Neural progenitor cell (in vitro differentiated cells): Measurements from ENCODE around the gene SMIM35. TPM values are rescaled to one million over a fixed set of nuclear protein-coding genes. Genes with fewer than 3 reads are reported as not detected.

Source experiments
- DNase-seq: peaks from one replicate; pipeline ENCODE4 v3.0.0-alpha.2; 2016; ENCODE audit warnings: low spot score
- H2AFZ ChIP-seq: fragments of 200-600 bp; sonication (generic); replicated peaks from 2 replicates; pipeline ENCODE4 v1.6.1; 2016; ENCODE audit warnings: antibody characterized with exemption
- H3F3A ChIP-seq: fragments of 200-600 bp; sonication (generic); 2 replicates; pipeline ENCODE4 v1.6.1; 2016; ENCODE audit warnings: antibody characterized with exemption, low read depth
- H3K27ac ChIP-seq: fragments of 200-600 bp; sonication (generic); 2 replicates; pipeline ENCODE4 v1.5.1; 2016; ENCODE audit warnings: mild to moderate bottlenecking
- H3K27me3 ChIP-seq: fragments of 200-600 bp; sonication (generic); 2 replicates; pipeline ENCODE4 v1.6.1; 2016; ENCODE audit warnings: mild to moderate bottlenecking, moderate library complexity
- H3K36me3 ChIP-seq: fragments of 200-600 bp; sonication (generic); 2 replicates; pipeline ENCODE4 v1.5.1; 2016
- H3K4me1 ChIP-seq: fragments of 200-600 bp; sonication (generic); 2 replicates; pipeline ENCODE4 v1.6.1; 2016; ENCODE audit warnings: mixed run types
- H3K4me2 ChIP-seq: fragments of 200-600 bp; sonication (generic); 2 replicates; pipeline ENCODE4 v1.6.1; 2016
- H3K4me3 ChIP-seq: fragments of 200-600 bp; sonication (generic); 2 replicates; pipeline ENCODE4 v1.5.1; 2016
- H3K79me2 ChIP-seq: fragments of 200-600 bp; sonication (generic); 2 replicates; pipeline ENCODE4 v1.6.1; 2016; ENCODE audit warnings: low read depth
- H3K9ac ChIP-seq: fragments of 200-600 bp; sonication (generic); 2 replicates; pipeline ENCODE4 v1.6.1; 2016
- H3K9me3 ChIP-seq: fragments of 200-600 bp; sonication (generic); 2 replicates; pipeline ENCODE4 v1.5.1; 2016; ENCODE audit warnings: low read depth
- H4K20me1 ChIP-seq: fragments of 200-600 bp; sonication (generic); 2 replicates; pipeline ENCODE4 v1.6.1; 2016; ENCODE audit warnings: low read depth
- H3K27ac Mint-ChIP-seq: 3 replicates; pipeline ENCODE4 v1.8.0; 2021; ENCODE audit warnings: mixed read lengths
- H3K27me3 Mint-ChIP-seq: 2 replicates; pipeline ENCODE4 v1.8.0; 2022; ENCODE audit warnings: low read depth, mild to moderate bottlenecking, inconsistent platforms, moderate library complexity, mixed read lengths; ENCODE audit not compliant: insufficient read depth
- H3K36me3 Mint-ChIP-seq: 3 replicates; pipeline ENCODE4 v1.8.0; 2021; ENCODE audit warnings: mixed read lengths
- H3K4me1 Mint-ChIP-seq: 3 replicates; pipeline ENCODE4 v1.8.0; 2021; ENCODE audit warnings: mixed read lengths
- H3K4me3 Mint-ChIP-seq: 3 replicates; pipeline ENCODE4 v1.8.0; 2021; ENCODE audit warnings: mild to moderate bottlenecking, moderate library complexity, mixed read lengths
- H3K9me3 Mint-ChIP-seq: 3 replicates; pipeline ENCODE4 v1.8.0; 2020; ENCODE audit warnings: mixed read lengths
- CTCF ChIP-seq: fragments of 200-600 bp; sonication (generic); IDR thresholded peaks from 2 replicates; pipeline ENCODE4 v1.5.1; 2017; ENCODE audit warnings: antibody characterized with exemption, mild to moderate bottlenecking
- EZH2 ChIP-seq: fragments of 200-600 bp; sonication (generic); IDR thresholded peaks from 2 replicates; pipeline ENCODE4 v1.6.1; 2017; ENCODE audit warnings: antibody characterized with exemption, mild to moderate bottlenecking, moderate library complexity
- EZH2phosphoT487 ChIP-seq: fragments of 200-600 bp; sonication (generic); IDR thresholded peaks from 2 replicates; pipeline ENCODE4 v1.6.1; 2017; ENCODE audit warnings: antibody characterized with exemption
- total RNA-seq: library from RNA; depleted of rRNA; stranded (reverse); fragments of >200 nt; gene quantifications from 2 replicates; pipeline ENCODE4 v1.2.3, GENCODE V29; 2015; ENCODE audit warnings: low replicate concordance

SMIM35 gene
- total RNA-seq, 1 donor from 2014 or later = not detected

- H3K27me3 Mint-ChIP-seq = peaks cover 15% of the 10 kb centered on the region
- no peak overlapping the region for H3K27ac Mint-ChIP-seq
- Histone ChIP-seq H3K4me3 (no peak overlapping the region), H3K4me1 (peaks cover 2% of the 10 kb centered on the region), H3K9me3 (no peaks in the 10 kb centered on the region), H2AFZ (no peak overlapping the region), H3K9ac (no peak overlapping the region), H3K4me2 (no peak overlapping the region), H3K27me3 (no peaks in the 10 kb centered on the region), H3F3A (no peaks in the 10 kb centered on the region), H4K20me1 (no peaks in the 10 kb centered on the region), H3K79me2 (no peaks in the 10 kb centered on the region), H3K27ac (no peak overlapping the region), H3K36me3 (no peaks in the 10 kb centered on the region)
- no peak overlapping the region for H3K4me3 Mint-ChIP-seq
- no peaks in the 10 kb centered on the region for H3K4me1 Mint-ChIP-seq
- H3K36me3 Mint-ChIP-seq = no peaks in the 10 kb centered on the region
- no peak for TF ChIP-seq EZH2phosphoT487
- no peak for TF ChIP-seq CTCF
- TF ChIP-seq EZH2 = no peak
- no peak for DNase-seq
- no peaks in the 10 kb centered on the region for H3K9me3 Mint-ChIP-seq
Observed at GRCh38 chr11:118112711-118113430, 26.1 kb upstream of the SMIM35 start.

DNA sequence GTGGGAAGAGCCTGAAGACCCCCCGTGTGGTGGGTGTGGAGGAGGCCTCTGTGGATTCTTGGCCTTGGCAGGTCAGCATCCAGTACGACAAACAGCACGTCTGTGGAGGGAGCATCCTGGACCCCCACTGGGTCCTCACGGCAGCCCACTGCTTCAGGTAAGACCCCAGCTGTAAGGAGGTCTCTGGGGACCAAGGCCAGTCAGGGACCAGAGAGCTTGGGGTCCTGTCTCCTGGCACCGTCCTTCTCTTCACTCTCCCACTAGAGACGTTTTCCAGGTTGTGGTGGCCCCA, 24.9 kb upstream of the SMIM35 start:
- Histone ChIP-seq H4K20me1 (no peaks in the 10 kb centered on the region), H3K27ac (no peak overlapping the region), H3K4me3 (no peak overlapping the region), H3K9me3 (no peaks in the 10 kb centered on the region), H3K27me3 (no peaks in the 10 kb centered on the region), H3F3A (no peaks in the 10 kb centered on the region), H3K79me2 (no peaks in the 10 kb centered on the region), H3K36me3 (no peaks in the 10 kb centered on the region), H3K9ac (no peak overlapping the region), H3K4me2 (no peak overlapping the region), H3K4me1 (peaks cover 2% of the 10 kb centered on the region), H2AFZ (no peak overlapping the region)
- DNase-seq = no peak
- Mint-ChIP-seq H3K36me3 (no peaks in the 10 kb centered on the region), H3K27me3 (peaks cover 19% of the 10 kb centered on the region), H3K27ac (no peak overlapping the region), H3K4me3 (no peak overlapping the region), H3K4me1 (no peaks in the 10 kb centered on the region), H3K9me3 (no peaks in the 10 kb centered on the region)
- TF ChIP-seq EZH2phosphoT487 = no peak
- no peak for TF ChIP-seq CTCF
- TF ChIP-seq EZH2 = no peak

- no peak overlapping the region for H3K27ac Mint-ChIP-seq
- no peaks in the 10 kb centered on the region for H3K4me1 Mint-ChIP-seq
- Histone ChIP-seq H3K9ac (no peak overlapping the region), H3K27ac (no peak overlapping the region), H3K79me2 (no peaks in the 10 kb centered on the region), H3K9me3 (no peaks in the 10 kb centered on the region), H3K36me3 (no peaks in the 10 kb centered on the region), H3K4me1 (peaks cover 2% of the 10 kb centered on the region), H3K4me2 (no peak overlapping the region), H3F3A (no peaks in the 10 kb centered on the region), H4K20me1 (no peaks in the 10 kb centered on the region), H3K27me3 (no peaks in the 10 kb centered on the region), H3K4me3 (no peak overlapping the region), H2AFZ (no peak overlapping the region)
- no peak for DNase-seq
- TF ChIP-seq CTCF (no peak), EZH2 (no peak), EZH2phosphoT487 (no peak)
- no peak overlapping the region for H3K4me3 Mint-ChIP-seq
- no peaks in the 10 kb centered on the region for H3K9me3 Mint-ChIP-seq
- H3K36me3 Mint-ChIP-seq = no peaks in the 10 kb centered on the region
- H3K27me3 Mint-ChIP-seq = peaks cover 20% of the 10 kb centered on the region
Observed at GRCh38 chr11:118111019-118111743, 24.4 kb upstream of the SMIM35 start.
